ENCODE results near the gene RNF123.
"Not testable (repeated sequence)": the region's sequence is repeated elsewhere in the genome, so short reads cannot be mapped to it uniquely, and the experiment has no call there.

DNA sequence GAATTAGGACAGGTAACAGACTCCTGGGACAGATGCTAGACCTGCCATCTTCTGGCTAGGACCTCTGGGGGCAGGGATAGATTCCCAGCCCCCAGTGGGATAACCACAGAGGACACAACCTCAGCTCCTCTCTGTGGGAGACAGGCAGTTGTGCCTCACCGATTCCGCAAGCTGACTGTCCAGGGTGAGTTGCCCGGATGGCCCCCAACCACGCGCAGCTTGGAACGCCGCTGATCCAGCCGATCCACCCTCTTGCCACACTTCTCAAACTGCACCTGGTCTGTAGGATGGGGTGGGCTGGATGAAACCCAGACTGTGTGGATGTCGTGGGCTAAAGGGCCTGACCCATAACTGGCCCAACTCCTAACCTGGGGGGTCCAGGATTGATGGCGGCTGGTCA, 4.3 kb upstream of the RNF123 start:
- TF ChIP-seq POLR2A (IDR thresholded peaks at IDR 0.05; ENCODE audit: borderline replicate concordance, extremely low read depth, insufficient read depth, insufficient read length); EZH2 (IDR thresholded peaks at IDR 0.05); EGR1 (IDR thresholded peaks at IDR 0.05; ENCODE audit: low read depth); POLR2AphosphoS5 (IDR thresholded peaks at IDR 0.05; ENCODE audit: low read depth, low read length); ELF1 (IDR thresholded peaks at IDR 0.05; ENCODE audit: borderline replicate concordance, low read depth); ZNF274 (IDR thresholded peaks at IDR 0.05; ENCODE audit: low read depth, low read length); YY1 (IDR thresholded peaks at IDR 0.05; ENCODE audit: extremely low read depth, insufficient replicate concordance, low read depth, low read length); JUND (IDR thresholded peaks at IDR 0.05); SP1 (IDR thresholded peaks at IDR 0.05; ENCODE audit: low read depth): not testable (repeated sequence)
- TF ChIP-seq, protein P1, sequence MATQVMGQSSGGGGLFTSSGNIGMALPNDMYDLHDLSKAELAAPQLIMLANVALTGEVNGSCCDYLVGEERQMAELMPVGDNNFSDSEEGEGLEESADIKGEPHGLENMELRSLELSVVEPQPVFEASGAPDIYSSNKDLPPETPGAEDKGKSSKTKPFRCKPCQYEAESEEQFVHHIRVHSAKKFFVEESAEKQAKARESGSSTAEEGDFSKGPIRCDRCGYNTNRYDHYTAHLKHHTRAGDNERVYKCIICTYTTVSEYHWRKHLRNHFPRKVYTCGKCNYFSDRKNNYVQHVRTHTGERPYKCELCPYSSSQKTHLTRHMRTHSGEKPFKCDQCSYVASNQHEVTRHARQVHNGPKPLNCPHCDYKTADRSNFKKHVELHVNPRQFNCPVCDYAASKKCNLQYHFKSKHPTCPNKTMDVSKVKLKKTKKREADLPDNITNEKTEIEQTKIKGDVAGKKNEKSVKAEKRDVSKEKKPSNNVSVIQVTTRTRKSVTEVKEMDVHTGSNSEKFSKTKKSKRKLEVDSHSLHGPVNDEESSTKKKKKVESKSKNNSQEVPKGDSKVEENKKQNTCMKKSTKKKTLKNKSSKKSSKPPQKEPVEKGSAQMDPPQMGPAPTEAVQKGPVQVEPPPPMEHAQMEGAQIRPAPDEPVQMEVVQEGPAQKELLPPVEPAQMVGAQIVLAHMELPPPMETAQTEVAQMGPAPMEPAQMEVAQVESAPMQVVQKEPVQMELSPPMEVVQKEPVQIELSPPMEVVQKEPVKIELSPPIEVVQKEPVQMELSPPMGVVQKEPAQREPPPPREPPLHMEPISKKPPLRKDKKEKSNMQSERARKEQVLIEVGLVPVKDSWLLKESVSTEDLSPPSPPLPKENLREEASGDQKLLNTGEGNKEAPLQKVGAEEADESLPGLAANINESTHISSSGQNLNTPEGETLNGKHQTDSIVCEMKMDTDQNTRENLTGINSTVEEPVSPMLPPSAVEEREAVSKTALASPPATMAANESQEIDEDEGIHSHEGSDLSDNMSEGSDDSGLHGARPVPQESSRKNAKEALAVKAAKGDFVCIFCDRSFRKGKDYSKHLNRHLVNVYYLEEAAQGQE (IDR thresholded peaks at IDR 0.05; ENCODE audit: low read depth) = not testable (repeated sequence)
- TF ChIP-seq, protein P2, sequence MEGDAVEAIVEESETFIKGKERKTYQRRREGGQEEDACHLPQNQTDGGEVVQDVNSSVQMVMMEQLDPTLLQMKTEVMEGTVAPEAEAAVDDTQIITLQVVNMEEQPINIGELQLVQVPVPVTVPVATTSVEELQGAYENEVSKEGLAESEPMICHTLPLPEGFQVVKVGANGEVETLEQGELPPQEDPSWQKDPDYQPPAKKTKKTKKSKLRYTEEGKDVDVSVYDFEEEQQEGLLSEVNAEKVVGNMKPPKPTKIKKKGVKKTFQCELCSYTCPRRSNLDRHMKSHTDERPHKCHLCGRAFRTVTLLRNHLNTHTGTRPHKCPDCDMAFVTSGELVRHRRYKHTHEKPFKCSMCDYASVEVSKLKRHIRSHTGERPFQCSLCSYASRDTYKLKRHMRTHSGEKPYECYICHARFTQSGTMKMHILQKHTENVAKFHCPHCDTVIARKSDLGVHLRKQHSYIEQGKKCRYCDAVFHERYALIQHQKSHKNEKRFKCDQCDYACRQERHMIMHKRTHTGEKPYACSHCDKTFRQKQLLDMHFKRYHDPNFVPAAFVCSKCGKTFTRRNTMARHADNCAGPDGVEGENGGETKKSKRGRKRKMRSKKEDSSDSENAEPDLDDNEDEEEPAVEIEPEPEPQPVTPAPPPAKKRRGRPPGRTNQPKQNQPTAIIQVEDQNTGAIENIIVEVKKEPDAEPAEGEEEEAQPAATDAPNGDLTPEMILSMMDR (IDR thresholded peaks at IDR 0.05 in 2 of 3, conservative IDR thresholded peaks at IDR 0.05 in 1 of 3; ENCODE audit: borderline replicate concordance in 1 of 3, insufficient read depth in 1 of 3, low read depth in 2 of 3, low read length in 2 of 3) = not testable (repeated sequence)

Measured in HCT116 (cell line).